H1 (cell line): ENCODE measurements around the gene NUP188. TPM values are rescaled to one million over a fixed set of nuclear protein-coding genes. Genes with fewer than 3 reads are reported as not detected.

ENCODE experiments used
- CEBPB ChIP-seq: IDR thresholded peaks from 2 replicates; pipeline ENCODE4 v1.6.1; 2012; ENCODE audit warnings: low read depth, low read length
- KDM1A ChIP-seq: fragments of 200-600, 300-600 bp; sonication (generic); IDR thresholded peaks from 2 replicates; pipeline ENCODE4 v1.7.1; 2016; ENCODE audit warnings: mild to moderate bottlenecking, low read length, borderline replicate concordance
- POLR2A ChIP-seq, 2 experiments: IDR thresholded peaks; 1 replicate in 1 of 2; 2 replicates in 1 of 2; pipeline ENCODE4 v1.6.1; 2011; ENCODE audit warnings: low read depth in 2 of 2, low read length in 2 of 2, mild to moderate bottlenecking in 2 of 2; ENCODE audit errors: control extremely low read depth in 1 of 2
- polyA plus RNA-seq, 7 experiments: library from polyadenylated mRNA; depleted of rRNA in 3 of 7; stranded (reverse) in 5 of 7; unstranded in 2 of 7; fragments of >200 nt in 5 of 7; fragments of 200-250 nt in 2 of 7; gene quantifications; 1 replicate in 5 of 7; 2 replicates in 1 of 7; 4 replicates in 1 of 7; pipeline versions ENCODE4 v1.2.1 to v1.2.3, GENCODE V29; 2011 to 2013; ENCODE audit warnings: missing spikeins in 2 of 7, mixed read lengths in 2 of 7
- total RNA-seq: library from RNA; stranded (reverse); fragmentation: NEBNext Ultra II Directional; extraction: Animal tissue kit (Norgen Biotek cat#: 25700); gene quantifications from 2 replicates; pipeline ENCODE4 v1.2.1, GENCODE V29; 2021
- TF ChIP-seq, protein P1 (sequence below): IDR thresholded peaks from 2 replicates; pipeline ENCODE4 v1.6.1; 2012; ENCODE audit warnings: inconsistent platforms

Gene NUP188
- total and polyA plus RNA-seq, 2 of the 8 experiments (the other 6 are each of a cell fraction or from before 2014, with no cell fraction given) = 90.1 to 111 TPM

DNA sequence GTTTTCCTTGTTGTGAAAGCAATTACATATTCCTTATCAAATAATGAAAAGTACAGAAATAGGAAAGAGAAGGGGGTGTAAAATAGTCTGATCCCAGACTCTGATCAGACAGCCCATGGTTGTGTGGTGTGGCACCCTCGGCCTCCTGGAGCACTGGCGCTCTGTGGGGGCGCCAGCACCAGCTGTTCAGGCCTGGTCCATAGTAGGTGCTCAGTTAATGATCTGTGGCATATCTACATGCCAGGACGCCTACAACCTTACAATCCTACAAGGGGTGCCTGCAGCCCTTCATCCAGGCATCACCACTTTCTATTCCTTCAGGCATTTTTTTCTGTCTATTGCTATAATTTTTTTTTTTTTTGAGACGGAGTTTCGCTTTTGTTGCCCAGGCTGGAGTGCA, 105.5 kb downstream of the NUP188 start (continued):
- TF ChIP-seq, protein P1, sequence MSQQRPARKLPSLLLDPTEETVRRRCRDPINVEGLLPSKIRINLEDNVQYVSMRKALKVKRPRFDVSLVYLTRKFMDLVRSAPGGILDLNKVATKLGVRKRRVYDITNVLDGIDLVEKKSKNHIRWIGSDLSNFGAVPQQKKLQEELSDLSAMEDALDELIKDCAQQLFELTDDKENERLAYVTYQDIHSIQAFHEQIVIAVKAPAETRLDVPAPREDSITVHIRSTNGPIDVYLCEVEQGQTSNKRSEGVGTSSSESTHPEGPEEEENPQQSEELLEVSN = no peak
- TF ChIP-seq CEBPB (no peak), POLR2A (IDR thresholded peaks at IDR 0.05; ENCODE audit: control extremely low read depth in 1 of 2, low read depth in 2 of 2, low read length in 2 of 2) (no peak), KDM1A (no peak)
